OCI-LY1 (cell line): Measurements from ENCODE around the gene TMEM9B.

ENCODE experiments used
- EZH2 ChIP-seq: fragments of 200-600 bp; sonication (generic), shearing (Covaris generic); IDR thresholded peaks from 2 replicates; pipeline ENCODE4 v1.8.0; 2017; ENCODE audit warnings: borderline replicate concordance, mixed run types, mild to moderate bottlenecking, antibody characterized with exemption, low read length, moderate library complexity, mixed read lengths
- TF ChIP-seq, protein P1 (sequence below): fragments of 200-600 bp; sonication (generic), shearing (Covaris generic); IDR thresholded peaks from 2 replicates; pipeline ENCODE4 v1.5.1; 2017; ENCODE audit warnings: mild to moderate bottlenecking, antibody characterized with exemption, low read length, moderate library complexity, mixed read lengths

GRCh38 chr11:8907116-8907515 lies 57.1 kb downstream of the TMEM9B start:
- TF ChIP-seq, protein P1, sequence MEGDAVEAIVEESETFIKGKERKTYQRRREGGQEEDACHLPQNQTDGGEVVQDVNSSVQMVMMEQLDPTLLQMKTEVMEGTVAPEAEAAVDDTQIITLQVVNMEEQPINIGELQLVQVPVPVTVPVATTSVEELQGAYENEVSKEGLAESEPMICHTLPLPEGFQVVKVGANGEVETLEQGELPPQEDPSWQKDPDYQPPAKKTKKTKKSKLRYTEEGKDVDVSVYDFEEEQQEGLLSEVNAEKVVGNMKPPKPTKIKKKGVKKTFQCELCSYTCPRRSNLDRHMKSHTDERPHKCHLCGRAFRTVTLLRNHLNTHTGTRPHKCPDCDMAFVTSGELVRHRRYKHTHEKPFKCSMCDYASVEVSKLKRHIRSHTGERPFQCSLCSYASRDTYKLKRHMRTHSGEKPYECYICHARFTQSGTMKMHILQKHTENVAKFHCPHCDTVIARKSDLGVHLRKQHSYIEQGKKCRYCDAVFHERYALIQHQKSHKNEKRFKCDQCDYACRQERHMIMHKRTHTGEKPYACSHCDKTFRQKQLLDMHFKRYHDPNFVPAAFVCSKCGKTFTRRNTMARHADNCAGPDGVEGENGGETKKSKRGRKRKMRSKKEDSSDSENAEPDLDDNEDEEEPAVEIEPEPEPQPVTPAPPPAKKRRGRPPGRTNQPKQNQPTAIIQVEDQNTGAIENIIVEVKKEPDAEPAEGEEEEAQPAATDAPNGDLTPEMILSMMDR: no peak
- TF ChIP-seq EZH2: no peak
